ENCODE results near the gene ATG7.
"Not testable (repeated sequence)": the region's sequence is repeated elsewhere in the genome, so short reads cannot be mapped to it uniquely, and the experiment has no call there.

The ATG7 gene

DNA sequence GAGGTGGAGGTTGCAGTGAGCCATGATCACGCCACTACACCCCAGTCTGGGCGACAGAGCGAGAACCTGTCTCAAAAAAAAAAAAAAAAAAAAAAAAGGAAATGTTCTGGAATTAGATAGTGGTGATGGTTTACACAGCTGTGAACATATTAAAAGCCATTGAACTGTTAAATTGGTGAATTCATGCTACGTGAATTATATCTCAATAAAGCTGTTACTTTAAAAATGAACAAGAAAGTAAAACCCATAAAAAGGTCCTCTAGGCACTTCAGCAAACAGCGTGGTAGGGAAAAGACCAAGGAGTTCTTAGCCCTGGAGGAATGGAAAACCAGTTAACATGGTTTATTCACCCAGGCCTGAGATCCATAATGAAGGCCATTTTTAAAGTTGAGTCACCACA, 180.1 kb downstream of the ATG7 start:
- no peak overlapping the region for H3K4me3 ChIP-seq (ENCODE audit: insufficient read depth, low read depth, low read length)
- WGBS, 2 experiments: 100% methylated on average over 4 to 5 of the region's 5 CpGs
- no peak overlapping the region for H3K27ac ChIP-seq (ENCODE audit: insufficient read depth, low read depth, low read length, poor library complexity, severe bottlenecking)
- H3K4me1 ChIP-seq (ENCODE audit: control insufficient read depth, insufficient read depth, low read length): no peaks in the 10 kb centered on the region
- no peaks in the 10 kb centered on the region for H3K9me3 ChIP-seq (ENCODE audit: control insufficient read depth, low read length)
- H3K27me3 ChIP-seq (ENCODE audit: control insufficient read depth, insufficient read depth, low read length, poor library complexity, severe bottlenecking): no peaks in the 10 kb centered on the region
- H3K36me3 ChIP-seq (ENCODE audit: control insufficient read depth, insufficient read depth, low read length): no peaks in the 10 kb centered on the region

DNA sequence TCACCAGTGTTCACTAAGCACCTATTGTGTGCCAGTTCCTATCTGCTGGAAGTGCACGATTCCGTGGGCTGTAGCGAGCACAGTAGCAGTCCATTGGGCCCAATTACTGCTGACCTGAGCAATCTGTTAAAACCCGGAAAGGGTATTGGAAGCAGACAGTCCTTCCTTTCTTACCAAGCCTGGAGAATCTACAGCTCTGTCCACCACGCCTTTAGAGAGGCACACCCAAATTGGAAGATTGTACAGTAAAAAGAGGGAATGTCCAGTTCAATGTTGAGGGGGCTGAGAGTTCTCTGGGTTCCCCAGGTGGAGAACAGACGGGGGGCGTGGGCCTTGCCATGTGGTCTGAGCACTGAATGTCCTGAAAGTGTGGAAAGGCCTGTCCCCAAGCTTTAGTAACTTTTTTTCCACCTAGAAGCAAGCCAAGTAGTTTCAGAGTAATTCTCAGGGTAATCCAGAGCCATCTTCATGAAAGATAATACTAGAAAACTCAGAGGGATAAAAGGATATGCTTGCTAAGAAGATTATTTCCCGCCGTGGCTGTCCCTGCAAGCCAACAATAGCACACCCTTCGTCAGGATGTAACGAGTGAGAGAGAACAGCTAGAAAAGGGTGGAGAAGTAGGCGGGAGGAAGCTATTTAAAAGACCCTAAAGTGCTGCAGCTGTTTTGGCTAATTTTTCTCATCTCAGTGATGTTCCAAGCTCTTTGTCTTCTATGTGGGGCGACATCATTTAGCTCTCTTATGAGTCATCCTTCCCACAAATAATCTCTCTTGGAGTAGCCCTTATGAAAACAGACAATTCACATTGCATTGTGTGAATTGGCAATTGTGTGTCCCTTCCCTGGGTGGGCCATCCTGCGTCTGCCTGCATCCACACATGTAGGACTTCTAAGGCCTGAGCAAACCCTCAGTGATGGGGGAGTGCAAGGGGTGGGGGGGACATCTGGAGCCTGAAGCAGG, 181.0 kb downstream of the ATG7 start:
- Histone ChIP-seq H3K27ac (ENCODE audit: insufficient read depth, low read depth, low read length, poor library complexity, severe bottlenecking) (no peak overlapping the region), H3K4me1 (ENCODE audit: control insufficient read depth, insufficient read depth, low read length) (no peaks in the 10 kb centered on the region), H3K36me3 (ENCODE audit: control insufficient read depth, insufficient read depth, low read length) (no peaks in the 10 kb centered on the region), H3K4me3 (ENCODE audit: insufficient read depth, low read depth, low read length) (no peak overlapping the region), H3K27me3 (ENCODE audit: control insufficient read depth, insufficient read depth, low read length, poor library complexity, severe bottlenecking) (no peaks in the 10 kb centered on the region), H3K9me3 (ENCODE audit: control insufficient read depth, low read length) (no peaks in the 10 kb centered on the region)
- 75 to 79% methylated on average over 14 of the region's 14 CpGs for WGBS, 2 experiments

DNA sequence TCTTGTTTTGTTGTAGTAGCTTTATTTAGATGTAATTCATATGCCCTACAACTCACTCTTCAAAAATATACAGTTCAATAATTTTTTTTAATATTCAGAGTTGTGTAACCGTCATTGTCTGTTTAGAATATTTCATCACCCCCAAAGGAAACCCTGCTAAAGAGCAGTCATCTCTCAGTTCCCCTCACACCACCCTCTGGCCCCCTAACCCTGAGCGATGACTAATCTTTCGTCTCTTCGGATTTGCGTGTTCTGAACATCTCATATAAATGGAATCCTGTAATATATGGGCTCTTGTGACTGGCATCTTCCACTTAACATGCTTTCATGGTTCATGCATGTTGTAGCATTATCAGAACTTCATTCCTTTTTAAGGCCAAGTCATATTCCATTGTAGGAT, 183.8 kb downstream of the ATG7 start:
- Histone ChIP-seq H3K9me3 (ENCODE audit: control insufficient read depth, low read length) (no peaks in the 10 kb centered on the region), H3K27ac (ENCODE audit: insufficient read depth, low read depth, low read length, poor library complexity, severe bottlenecking) (no peak overlapping the region)
- 95 to 97% methylated on average over 5 of the region's 5 CpGs for WGBS, 2 experiments

DNA sequence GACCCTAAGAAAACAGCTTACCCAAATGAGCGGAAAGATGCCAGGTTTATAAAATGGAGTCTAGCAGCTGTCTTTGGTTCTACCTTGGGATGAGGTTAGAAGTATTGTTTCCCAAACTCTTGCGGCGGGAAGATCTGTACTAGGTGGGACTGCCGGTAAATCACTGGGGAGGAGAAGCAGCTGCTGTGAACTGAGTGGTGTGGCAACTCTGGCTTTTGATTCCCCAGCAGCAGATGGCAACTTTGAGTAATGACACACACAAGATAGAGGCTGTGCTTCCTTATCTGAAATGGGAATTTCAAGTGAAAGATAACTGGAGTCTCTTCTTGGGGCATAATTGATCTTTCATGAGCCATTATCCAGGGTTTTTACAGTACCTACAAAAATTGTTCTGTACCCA, 184.9 kb downstream of the ATG7 start:
- H3K27ac ChIP-seq (ENCODE audit: insufficient read depth, low read depth, low read length, poor library complexity, severe bottlenecking): no peak overlapping the region
- H3K36me3 ChIP-seq (ENCODE audit: control insufficient read depth, insufficient read depth, low read length): no peaks in the 10 kb centered on the region
- 92 to 98% methylated on average over 4 of the region's 4 CpGs for WGBS, 2 experiments
- no peaks in the 10 kb centered on the region for H3K27me3 ChIP-seq (ENCODE audit: control insufficient read depth, insufficient read depth, low read length, poor library complexity, severe bottlenecking)
- no peak overlapping the region for H3K4me3 ChIP-seq (ENCODE audit: insufficient read depth, low read depth, low read length)
- H3K9me3 ChIP-seq (ENCODE audit: control insufficient read depth, low read length): no peaks in the 10 kb centered on the region
- H3K4me1 ChIP-seq (ENCODE audit: control insufficient read depth, insufficient read depth, low read length): peaks cover 12% of the 10 kb centered on the region

More for the DNA sequence above, 183.8 kb downstream of the ATG7 start:
- H3K27me3 ChIP-seq (ENCODE audit: control insufficient read depth, insufficient read depth, low read length, poor library complexity, severe bottlenecking): no peaks in the 10 kb centered on the region
- H3K4me1 ChIP-seq (ENCODE audit: control insufficient read depth, insufficient read depth, low read length): peaks cover 9% of the 10 kb centered on the region
- no peaks in the 10 kb centered on the region for H3K36me3 ChIP-seq (ENCODE audit: control insufficient read depth, insufficient read depth, low read length)
- no peak overlapping the region for H3K4me3 ChIP-seq (ENCODE audit: insufficient read depth, low read depth, low read length)

DNA sequence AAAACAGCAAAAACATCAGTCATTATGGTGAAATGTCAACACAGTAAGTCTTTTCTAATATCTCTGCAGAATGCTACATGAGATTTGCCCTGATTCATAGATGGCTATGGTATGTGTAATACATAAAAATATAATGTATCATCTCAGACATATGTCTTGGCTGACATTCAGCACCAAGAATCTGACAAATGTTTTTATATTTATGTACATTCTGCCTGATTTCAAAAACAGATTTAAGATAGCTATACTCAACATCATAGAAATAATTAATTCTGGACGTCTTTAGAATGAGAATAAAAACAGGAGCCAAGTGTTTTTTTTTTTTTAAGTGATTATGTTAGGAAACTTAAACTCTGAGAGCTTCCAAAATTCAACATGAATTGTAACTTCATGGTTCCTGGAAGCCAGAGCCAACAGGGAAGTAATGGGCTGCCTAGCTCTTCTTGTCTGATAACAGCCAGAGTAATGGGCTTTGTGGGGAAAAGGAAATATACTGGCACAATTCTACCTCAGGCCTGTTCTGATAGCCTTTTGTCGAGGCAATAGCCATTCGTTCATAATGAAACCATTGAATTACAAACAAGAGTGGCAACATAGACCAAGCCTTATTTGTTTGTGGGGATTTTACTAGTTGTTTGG, 187.1 kb downstream of the ATG7 start:
- Histone ChIP-seq H3K9me3 (ENCODE audit: control insufficient read depth, low read length) (no peaks in the 10 kb centered on the region), H3K4me3 (ENCODE audit: insufficient read depth, low read depth, low read length) (no peak overlapping the region), H3K4me1 (ENCODE audit: control insufficient read depth, insufficient read depth, low read length) (peaks cover 17% of the 10 kb centered on the region), H3K27me3 (ENCODE audit: control insufficient read depth, insufficient read depth, low read length, poor library complexity, severe bottlenecking) (no peaks in the 10 kb centered on the region), H3K36me3 (ENCODE audit: control insufficient read depth, insufficient read depth, low read length) (no peaks in the 10 kb centered on the region), H3K27ac (ENCODE audit: insufficient read depth, low read depth, low read length, poor library complexity, severe bottlenecking) (no peak overlapping the region)
- 89% methylated on average over 2 to 3 of the region's 3 CpGs for WGBS, 2 experiments

DNA sequence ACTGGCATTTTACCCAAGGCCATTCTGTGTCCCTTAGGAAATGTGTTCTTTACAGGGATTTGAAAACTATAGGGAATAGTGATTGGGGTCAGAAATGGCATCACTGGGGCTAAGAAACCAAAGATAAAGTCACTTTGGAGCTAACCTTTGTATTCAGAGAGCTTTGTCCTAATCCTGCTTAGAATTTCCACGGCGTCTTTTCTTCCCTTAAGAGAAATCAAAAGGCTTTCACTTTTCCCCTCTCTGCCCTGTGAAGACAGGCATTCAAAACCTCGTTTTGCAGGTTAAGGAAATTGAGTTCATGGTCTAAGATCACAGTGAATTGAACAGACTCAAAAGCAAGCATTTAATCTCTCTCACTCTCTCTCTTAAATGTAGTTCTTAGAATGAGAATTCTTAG, 189.0 kb downstream of the ATG7 start:
- no peaks in the 10 kb centered on the region for H3K9me3 ChIP-seq (ENCODE audit: control insufficient read depth, low read length)
- 15 to 25% methylated on average over 2 to 3 of the region's 3 CpGs for WGBS, 2 experiments
- H3K36me3 ChIP-seq (ENCODE audit: control insufficient read depth, insufficient read depth, low read length): no peaks in the 10 kb centered on the region
- H3K4me3 ChIP-seq (ENCODE audit: insufficient read depth, low read depth, low read length): no peak overlapping the region
- H3K4me1 ChIP-seq (ENCODE audit: control insufficient read depth, insufficient read depth, low read length): peaks cover 17% of the 10 kb centered on the region
- peak overlapping the region; percentile 36 for H3K27ac ChIP-seq (ENCODE audit: insufficient read depth, low read depth, low read length, poor library complexity, severe bottlenecking)
- no peaks in the 10 kb centered on the region for H3K27me3 ChIP-seq (ENCODE audit: control insufficient read depth, insufficient read depth, low read length, poor library complexity, severe bottlenecking)

DNA sequence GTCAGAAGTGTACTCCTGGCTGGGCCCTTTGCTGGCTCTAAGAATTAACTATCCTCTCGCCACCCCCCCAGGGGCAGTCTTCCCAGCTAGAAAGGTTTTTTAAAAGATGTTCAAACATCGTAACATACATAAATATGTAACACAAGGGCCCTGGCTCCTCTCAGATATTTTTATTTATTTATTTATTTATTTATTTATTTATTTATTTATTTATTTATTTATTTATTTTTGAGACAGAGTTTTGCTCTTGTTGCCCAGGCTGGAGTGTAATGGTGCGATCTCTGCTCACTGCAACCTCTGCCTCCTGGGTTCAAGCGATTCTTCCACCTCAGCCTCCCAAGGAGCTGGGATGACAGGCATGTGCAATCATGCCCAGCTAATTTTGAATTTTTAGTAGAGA, 190.5 kb downstream of the ATG7 start:
- peaks cover 17% of the 10 kb centered on the region for H3K4me1 ChIP-seq (ENCODE audit: control insufficient read depth, insufficient read depth, low read length)
- not testable (repeated sequence) for H3K27me3 ChIP-seq (ENCODE audit: control insufficient read depth, insufficient read depth, low read length, poor library complexity, severe bottlenecking); H3K4me3 ChIP-seq (ENCODE audit: insufficient read depth, low read depth, low read length); H3K9me3 ChIP-seq (ENCODE audit: control insufficient read depth, low read length); H3K36me3 ChIP-seq (ENCODE audit: control insufficient read depth, insufficient read depth, low read length); H3K27ac ChIP-seq (ENCODE audit: insufficient read depth, low read depth, low read length, poor library complexity, severe bottlenecking)
- WGBS, 2 experiments: 92 to 93% methylated on average over 3 of the region's 4 CpGs

DNA sequence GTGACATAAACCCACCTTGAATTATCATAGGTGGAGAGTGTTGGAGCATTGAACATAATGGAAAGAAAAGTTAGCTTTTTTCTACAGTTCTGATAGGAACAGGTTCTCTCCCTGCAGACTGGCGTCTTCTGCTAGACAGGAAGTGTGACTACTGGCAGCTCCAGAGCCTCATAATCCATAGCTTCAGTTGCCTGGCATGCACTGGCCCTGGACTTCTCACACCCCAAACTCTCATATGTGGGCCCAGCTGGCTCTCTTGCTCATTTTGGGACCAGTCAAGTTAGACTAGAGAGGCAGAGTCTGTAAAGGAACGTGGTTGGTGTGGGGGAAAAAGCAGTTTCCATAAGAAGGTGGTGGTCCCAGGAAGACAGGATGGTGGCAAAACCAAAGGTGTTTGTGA, 191.4 kb downstream of the ATG7 start:
- Histone ChIP-seq H3K4me3 (ENCODE audit: insufficient read depth, low read depth, low read length) (no peak overlapping the region), H3K9me3 (ENCODE audit: control insufficient read depth, low read length) (no peaks in the 10 kb centered on the region), H3K36me3 (ENCODE audit: control insufficient read depth, insufficient read depth, low read length) (no peaks in the 10 kb centered on the region), H3K27me3 (ENCODE audit: control insufficient read depth, insufficient read depth, low read length, poor library complexity, severe bottlenecking) (no peaks in the 10 kb centered on the region), H3K27ac (ENCODE audit: insufficient read depth, low read depth, low read length, poor library complexity, severe bottlenecking) (no peak overlapping the region), H3K4me1 (ENCODE audit: control insufficient read depth, insufficient read depth, low read length) (peaks cover 17% of the 10 kb centered on the region)
- WGBS, 2 experiments: 95 to 97% methylated on average over 2 of the region's 2 CpGs

DNA sequence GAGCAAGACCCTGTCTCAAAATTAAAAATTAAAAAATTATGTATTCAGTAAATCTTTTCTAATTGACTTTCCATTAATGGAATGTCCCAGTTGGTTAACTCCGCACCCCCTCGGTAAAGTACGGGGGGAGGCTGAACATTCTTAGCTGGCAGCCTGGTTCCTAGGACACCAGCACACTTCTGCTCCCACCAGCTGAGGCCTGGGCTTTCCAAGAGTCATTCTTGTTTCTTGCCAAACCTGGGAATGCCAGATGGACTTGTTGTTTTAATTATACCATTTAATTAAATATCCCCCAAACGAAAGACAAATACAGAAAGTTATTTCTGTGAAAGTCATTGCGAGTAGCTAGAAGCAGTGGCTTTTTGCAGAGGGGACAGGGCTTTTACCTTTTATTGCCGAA, 192.2 kb downstream of the ATG7 start:
- H3K27ac ChIP-seq (ENCODE audit: insufficient read depth, low read depth, low read length, poor library complexity, severe bottlenecking): no peak overlapping the region
- no peaks in the 10 kb centered on the region for H3K36me3 ChIP-seq (ENCODE audit: control insufficient read depth, insufficient read depth, low read length)
- no peaks in the 10 kb centered on the region for H3K27me3 ChIP-seq (ENCODE audit: control insufficient read depth, insufficient read depth, low read length, poor library complexity, severe bottlenecking)
- H3K9me3 ChIP-seq (ENCODE audit: control insufficient read depth, low read length): no peaks in the 10 kb centered on the region
- H3K4me1 ChIP-seq (ENCODE audit: control insufficient read depth, insufficient read depth, low read length): peaks cover 17% of the 10 kb centered on the region
- H3K4me3 ChIP-seq (ENCODE audit: insufficient read depth, low read depth, low read length): no peak overlapping the region
- WGBS, 2 experiments: 94 to 96% methylated on average over 6 of the region's 6 CpGs

DNA sequence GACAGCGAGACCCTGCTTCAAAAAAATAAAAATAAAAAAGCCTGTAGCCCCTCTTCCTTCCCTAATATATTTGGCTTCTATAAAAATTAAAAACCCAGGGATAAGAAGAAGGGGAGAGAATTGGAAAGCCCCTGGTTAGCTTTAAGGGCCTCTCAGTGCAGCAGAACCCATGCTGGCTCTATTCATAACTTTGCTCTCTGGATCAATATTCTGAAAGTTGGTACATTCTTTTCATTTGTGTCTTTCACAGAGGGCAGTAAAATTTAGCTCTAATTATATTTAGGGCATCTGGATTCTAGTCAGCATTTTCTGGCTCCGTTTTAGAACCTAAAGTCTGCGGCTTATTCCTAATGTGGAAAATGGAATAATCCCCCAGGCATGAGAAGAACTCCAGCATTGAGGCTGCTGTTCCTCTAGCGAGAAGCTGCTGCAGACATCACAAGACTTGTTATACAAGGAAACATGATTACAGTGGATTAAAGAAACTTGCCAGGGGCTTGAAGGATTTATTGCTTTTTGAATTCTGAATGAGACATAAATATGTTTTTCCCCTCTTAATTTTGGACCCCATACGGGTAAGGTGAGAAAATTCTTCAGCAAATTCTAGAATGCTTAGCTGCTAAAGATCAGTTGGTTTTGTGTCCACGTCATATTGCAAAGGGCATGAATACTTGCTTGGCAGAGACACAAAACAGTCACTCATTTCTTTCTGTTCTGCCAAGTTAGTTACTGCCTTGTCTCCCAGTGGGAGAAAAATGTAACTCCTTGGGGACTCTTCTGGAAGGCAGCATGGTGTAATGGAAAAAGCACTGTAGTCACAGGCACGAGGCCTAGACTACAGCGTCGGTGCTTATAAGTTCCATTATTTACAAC, 193.8 kb downstream of the ATG7 start:
- H3K36me3 ChIP-seq (ENCODE audit: control insufficient read depth, insufficient read depth, low read length): no peaks in the 10 kb centered on the region
- H3K27me3 ChIP-seq (ENCODE audit: control insufficient read depth, insufficient read depth, low read length, poor library complexity, severe bottlenecking): no peaks in the 10 kb centered on the region
- peaks cover 7% of the 10 kb centered on the region for H3K4me1 ChIP-seq (ENCODE audit: control insufficient read depth, insufficient read depth, low read length)
- H3K4me3 ChIP-seq (ENCODE audit: insufficient read depth, low read depth, low read length): no peak overlapping the region
- H3K27ac ChIP-seq (ENCODE audit: insufficient read depth, low read depth, low read length, poor library complexity, severe bottlenecking): no peak overlapping the region
- 90 to 94% methylated on average over 8 to 9 of the region's 9 CpGs for WGBS, 2 experiments
- no peaks in the 10 kb centered on the region for H3K9me3 ChIP-seq (ENCODE audit: control insufficient read depth, low read length)
